NCI-H1436 treated with DMSO at 0.1 percent for 48 hours (cell line): ENCODE data around the gene LZTR1.
"Not testable (repeated sequence)": the region's sequence is repeated elsewhere in the genome, so short reads cannot be mapped to it uniquely, and the experiment has no call there.

Experiments
- DNase-seq: peaks from one replicate; lab custom pipeline; 2025; lab: John Stamatoyannopoulos, UW

Gene LZTR1

DNA sequence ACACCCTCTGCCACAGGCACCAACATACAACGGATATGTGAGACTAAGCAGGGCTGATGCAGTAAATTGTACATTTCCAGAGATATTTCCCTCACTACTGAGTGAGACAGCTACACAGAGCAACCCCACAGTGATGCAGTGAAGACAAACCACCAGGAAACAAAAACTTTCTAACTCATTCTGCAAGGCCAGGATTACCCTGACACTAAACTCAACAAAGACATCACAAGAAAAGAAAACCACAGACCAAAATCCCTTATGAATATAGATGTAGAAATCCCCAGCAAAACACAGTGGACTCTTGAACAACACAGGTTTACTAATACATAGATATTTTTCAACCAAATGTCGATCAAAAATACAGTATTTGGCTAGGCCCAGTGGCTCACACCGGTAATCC, 51.8 kb downstream of the LZTR1 start:
- no peak for DNase-seq

DNA sequence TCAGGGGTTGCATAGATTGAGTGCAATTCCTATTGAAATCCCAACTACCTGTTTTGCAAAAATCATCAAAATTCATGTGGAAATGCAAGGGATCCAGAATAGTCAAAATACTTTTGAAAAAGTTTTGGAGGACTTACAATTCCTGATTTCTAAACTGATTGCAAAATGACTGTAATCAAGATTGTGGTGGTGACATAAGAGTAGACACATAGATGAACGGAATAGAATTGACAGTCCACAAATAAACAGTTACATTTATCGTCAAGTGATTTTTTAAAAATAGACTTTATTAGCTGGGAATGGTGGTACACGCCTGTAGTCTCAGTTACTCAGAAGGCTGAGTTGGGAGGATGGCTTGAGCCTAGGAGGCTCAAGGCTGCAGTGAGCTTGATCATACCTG, 52.9 kb downstream of the LZTR1 start:
- DNase-seq, result no peak

DNA sequence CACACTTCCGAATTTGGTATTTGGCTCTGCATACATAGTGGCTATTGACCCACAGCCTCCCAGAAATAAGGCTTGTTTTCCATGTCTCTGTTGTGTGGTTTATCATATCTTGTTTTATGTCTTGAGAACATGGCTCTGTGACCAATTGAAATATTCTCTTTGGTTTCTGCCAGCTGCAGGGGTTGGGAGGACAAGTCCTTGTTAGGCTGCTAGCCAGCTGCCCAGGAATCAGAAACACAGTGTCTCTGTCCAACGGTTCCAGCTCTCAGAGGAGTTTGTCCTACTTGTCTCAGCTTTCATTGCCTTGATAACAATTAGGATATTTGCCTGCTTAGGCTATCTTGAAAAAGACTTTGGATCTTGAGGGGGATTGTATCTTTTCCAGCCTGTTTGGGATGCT, 56.3 kb downstream of the LZTR1 start:
- DNase-seq, result no peak

DNA sequence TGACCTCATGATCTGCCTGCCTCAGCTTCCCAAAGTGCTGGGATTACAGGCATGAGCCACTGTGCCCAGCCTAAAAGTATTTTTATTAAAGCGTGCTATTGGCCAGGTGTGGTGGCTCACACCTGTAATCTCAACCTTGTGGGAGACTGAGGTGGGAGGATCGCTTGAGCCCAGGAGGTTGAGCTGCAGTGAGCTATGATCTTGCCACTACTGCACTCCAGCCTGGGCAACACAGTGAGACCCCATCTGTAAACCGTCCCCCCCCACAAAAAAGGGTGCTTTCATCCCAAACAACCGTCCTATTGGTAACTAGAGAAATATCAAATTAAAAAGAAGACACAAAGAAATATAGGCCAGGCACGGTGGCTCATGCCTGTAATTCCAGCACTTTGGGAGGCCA, 57.1 kb downstream of the LZTR1 start:
- not testable (repeated sequence) for DNase-seq

DNA sequence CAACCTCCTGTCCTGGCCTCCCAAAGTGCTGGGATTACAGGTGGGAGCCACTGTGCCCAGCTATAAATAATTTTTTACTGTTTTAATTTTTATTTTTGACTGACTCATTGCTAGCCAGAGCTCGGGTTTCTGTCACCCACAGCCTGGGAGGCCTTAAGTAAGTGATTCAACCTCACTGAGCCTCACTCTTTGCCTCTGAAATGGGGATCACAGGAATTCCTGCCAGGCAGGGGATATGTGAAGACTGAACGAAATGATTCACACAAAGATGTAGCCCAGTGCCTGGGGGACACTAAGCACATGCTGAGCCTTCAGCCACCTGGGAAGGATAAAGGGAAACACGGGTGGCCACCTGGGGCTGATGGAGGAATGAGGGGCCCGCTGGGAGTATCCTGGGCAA, 59.8 kb downstream of the LZTR1 start:
- no peak for DNase-seq

DNA sequence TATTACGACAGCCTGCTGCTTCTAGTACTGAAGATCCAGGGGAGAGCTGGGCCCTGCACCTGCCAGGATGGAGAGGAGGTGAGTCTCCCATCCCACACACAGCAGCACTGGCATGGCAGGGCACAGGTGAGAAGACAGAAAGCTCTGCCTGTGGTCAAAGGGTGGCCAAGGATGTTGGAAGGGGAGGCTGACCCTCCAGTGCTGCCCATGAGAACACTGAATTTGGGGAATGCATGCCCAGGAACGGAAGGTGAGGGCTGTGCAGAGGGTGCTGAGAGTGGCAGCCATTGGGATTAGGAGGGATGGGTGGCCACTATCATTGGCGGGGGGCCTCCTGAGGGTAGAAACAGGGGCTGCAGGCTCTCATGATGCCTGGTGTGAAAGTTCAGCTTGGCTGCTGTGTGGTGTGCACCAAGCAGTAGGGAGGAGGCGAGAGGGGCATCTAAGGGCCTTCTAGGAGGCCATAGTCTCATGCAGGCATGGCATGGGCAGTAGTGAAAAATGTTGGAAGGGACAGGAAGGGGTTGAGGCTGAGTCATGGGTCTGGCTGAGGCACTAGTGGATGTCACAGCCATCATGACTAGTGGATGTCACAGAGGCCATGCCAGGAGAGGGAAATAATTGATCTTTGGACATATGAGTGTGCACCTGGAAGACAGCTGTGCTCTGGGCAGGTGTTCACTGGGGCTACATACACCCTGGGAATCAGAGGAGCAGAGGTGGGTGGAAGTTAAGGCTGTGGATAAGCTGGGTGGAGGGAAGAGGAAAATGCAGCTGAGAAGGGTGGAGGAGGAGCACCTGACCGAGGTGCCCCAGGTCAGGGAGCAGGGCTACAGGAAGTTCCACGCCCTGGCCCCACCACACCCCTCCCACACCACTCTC, 61.1 kb downstream of the LZTR1 start:
- DNase-seq, result no peak

DNA sequence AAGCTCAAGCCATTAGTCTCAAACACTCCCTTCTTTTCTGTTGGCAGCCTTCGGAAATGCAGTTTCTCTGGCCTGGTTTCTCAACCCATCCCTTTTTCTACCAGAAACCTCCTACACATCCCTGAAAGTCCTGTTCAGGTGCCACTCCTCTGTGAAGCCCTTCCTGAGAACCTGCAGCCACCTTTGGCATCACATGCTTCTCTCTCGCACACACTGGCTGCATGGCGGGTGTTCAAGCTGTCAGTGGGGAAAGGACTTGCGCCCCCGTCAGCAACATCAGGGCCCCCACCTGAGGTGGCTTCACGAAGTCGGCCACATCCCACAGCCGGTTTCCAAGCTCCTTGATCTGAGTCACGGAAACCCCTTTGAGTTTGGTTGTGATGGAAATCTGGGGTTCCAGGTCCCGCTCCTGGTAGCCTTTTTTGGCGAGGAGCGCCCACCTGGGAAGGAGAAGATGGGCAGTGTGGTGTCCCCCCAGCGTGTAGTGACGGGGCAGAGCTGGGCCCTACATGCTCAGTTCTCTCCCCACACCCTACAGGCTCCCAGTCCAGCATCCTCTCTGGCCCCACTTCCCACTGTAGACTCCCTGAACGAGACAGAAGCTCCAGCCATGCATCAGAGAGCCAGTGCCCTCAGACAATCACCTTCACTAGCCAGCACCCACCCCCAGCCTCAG, 61.9 kb downstream of the LZTR1 start:
- no peak for DNase-seq

DNA sequence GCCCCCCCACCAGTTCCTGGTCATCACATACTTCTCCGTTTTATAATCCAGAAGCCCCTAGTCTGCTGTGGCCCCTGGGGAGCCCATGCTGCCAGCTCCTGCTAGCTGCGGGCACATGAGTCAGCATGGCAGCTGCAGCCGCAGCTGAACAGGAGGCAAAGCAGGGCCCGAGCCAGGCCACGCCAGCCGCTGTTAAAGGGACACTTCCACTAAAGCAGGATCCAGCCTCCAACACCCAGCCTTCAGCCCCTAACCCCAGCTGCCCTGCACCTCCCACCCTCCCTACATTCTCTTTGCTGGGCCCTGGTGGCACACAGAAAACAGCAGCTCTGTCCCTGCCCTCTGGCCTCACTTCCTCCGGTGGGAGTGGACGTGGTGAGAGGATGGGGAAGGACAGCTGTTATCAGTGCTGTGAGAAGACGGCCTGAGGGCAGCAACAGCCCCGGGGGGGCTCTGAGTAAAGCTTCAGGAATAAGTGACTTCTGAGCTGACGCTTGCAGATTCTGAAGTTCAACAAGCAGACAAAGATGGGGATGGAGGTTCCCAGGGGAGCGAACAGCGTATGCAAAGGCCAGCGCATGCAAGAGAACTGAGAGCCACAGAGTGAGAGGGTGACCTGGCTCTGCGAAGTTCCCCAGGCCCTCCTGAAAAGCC, 63.0 kb downstream of the LZTR1 start:
- no peak for DNase-seq

DNA sequence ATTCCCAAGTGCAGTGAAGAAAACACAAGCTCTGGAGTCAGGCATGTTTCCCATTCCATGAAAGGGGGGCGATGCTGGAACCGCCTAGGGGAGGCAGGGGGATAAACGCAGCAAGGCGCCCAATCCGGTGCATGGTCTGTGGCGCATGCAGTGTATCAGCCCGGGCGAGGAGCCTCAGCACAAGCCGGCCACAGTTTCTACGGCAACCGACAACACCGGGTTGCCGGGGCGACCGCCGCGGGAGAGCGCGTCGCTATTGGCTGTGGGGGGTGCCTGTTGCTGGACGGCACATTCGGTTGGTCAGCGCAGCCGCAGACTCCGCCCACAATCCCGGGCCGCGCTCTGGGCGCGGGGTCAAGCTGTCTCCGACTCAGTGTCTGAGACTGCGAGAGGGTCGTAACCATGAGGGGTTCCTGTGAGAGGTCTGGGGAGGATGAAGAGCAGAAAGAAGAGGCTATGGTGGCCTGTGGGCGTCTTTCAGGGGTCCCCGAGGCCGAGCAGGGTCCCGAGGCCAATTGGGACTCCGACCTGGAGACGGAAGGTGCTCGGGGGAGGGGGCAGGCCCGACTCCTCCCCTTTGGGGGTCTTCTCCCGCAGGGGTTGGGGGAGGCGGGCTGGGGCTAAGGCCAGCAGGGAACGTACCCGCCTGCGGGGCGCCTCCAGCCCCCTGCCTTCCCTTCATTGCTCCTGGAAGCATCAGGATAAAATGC, 63.6 kb downstream of the LZTR1 start, which contains the start of gene LRRC74B:
TSS of gene LRRC74B (plus strand) at position 362 of the 710 bp plus-strand sequence. CDS start at position 403, 41 bp downstream.
- peak; percentile 25 for DNase-seq

DNA sequence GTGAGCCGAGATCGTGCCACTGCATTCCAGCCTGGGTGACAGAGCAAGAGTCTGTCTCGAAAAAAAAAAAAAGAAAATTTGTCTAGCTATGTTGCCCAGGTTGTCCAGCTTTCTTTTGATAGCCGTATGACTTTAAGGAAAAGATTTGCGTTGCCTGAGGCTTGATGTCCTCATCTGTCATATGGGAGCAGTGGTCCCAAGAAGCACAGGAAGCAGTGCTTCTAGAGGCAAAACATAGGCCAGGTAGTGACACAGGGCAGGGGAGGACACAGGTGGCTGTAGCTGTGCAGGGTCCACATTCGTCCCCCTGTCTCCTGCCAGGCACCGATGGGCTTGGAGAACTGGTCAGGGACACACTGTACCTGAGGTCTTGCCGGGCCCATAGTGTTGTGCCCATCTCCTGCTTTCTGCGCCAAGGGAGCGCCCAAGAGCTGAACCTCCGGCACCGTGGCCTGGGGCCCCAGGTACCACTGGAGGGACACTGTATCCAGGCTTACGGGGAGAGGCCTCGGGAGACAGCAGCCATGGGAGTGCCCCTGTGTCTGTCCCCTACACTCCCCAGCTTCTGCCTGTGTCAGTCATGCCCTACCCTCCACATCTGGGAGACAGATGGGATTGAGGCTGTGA, 65.1 kb downstream of the LZTR1 start:
- no peak for DNase-seq

DNA sequence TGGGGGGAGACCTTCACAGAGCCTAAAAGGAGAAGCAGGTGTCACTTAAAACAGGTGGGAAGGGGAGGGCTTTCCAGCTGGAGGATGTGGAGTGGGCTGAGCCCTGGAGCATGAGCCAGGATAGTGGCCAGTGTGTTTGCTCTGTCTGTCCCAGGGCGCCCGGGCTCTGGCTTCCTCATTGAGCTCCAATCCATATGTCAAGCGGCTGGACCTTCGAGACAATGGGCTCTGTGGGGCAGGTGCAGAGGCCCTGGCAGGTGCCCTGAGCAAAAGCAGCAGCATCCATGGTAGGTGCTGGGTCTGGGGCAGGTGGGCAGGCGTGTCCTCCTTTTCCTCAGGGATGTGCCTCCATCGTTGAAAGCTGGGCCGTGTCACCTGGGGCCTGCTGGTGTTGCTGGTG, 65.6 kb downstream of the LZTR1 start:
- DNase-seq, result no peak

DNA sequence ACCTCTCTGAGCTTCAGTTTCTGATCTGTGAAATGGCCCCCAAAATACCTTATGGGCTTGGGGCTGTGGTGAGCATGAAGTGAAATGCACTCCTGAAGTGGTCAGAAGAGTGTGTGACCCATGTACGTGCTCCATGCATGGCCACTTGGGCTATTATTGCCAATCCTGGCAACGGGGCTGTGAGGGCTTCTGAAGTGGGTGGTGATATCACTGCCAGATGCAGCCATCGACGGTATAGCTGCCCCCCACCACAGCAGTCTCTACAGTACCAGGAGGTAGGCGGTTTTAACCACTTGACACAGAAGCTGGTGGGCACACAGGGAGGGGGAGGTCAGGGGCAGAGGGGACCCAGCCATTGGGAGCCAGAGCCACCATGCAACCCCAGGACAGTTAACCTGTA, 66.4 kb downstream of the LZTR1 start:
- not testable (repeated sequence) for DNase-seq
